Measurements from ENCODE around the gene GRIP2.

Gene GRIP2

DNA sequence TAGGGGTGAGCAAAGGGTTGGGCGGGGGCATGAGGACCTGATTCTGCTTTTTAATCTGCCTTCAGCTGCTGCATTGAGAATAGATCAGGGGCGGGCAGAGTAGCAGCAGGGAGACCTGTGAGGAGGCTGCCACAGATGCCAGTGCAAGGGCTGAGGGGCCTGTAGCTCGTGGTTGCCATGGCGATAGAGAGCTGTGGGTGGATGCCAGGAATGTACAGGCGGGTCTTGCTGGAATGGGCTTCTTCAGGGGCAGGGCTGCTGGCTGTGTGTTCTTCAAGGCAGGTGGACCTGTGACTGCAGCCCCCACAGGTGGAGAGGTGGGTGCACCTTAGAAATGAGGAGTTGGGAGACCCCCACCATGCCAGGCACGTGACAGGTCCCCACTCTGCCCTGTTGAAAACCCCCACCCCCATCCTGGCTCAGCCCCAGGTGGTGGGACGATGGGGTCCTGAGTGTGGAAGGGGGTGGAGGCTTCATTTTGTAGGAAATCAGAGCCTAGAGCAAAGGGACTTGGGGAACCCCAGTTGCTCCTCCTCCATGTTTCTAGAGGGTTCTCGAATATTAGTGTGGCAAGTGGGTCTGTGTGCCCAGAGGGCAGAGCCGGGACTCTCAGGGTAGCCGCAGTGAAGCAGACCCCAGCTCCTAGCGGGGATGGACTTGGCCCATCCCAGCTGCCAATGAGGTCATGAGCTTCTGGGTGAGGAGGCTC lies 99.5 kb downstream of the GRIP2 start:
- Histone ChIP-seq H3K4me3 (ENCODE audit: low read length) (no peak overlapping the region), H3K4me1 (ENCODE audit: insufficient read depth, low read length) (peaks cover 4% of the 10 kb centered on the region; the same call in 1 of the 2 replicates), H3K9ac (ENCODE audit: low read depth, low read length) (no peak overlapping the region), H3K27me3 (ENCODE audit: insufficient read depth, low read length) (no peaks in the 10 kb centered on the region), H3K9me3 (ENCODE audit: insufficient read depth, low read depth, low read length) (no peaks in the 10 kb centered on the region), H3K36me3 (ENCODE audit: insufficient read depth, low read depth, low read length) (peaks cover 14% of the 10 kb centered on the region), H3K27ac (ENCODE audit: low read length) (no peak overlapping the region)

DNA sequence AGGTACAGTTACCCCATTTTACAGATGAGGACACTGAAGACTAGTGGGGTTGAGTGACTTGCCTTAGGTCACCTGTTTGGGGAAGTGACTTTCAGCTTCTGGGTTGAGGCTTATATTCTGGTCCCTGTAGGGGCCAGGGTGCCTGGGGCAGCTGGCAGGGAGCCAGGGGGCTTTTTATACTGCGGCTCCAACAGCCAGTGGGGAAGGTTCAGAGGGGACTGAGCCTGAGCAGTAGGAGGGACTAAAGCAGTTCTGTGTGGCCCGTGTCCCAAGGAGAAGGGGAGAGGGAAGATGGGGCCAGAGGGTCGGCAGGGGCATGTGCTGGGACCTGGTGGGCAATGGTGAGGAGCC lies 100.0 kb downstream of the GRIP2 start:
- Histone ChIP-seq H3K36me3 (ENCODE audit: insufficient read depth, low read depth, low read length) (peaks cover 9% of the 10 kb centered on the region; the same call in 1 of the 2 replicates), H3K27ac (ENCODE audit: low read length) (no peak overlapping the region), H3K27me3 (ENCODE audit: insufficient read depth, low read length) (no peaks in the 10 kb centered on the region), H3K4me3 (ENCODE audit: low read length) (no peak overlapping the region), H3K9me3 (ENCODE audit: insufficient read depth, low read depth, low read length) (no peaks in the 10 kb centered on the region), H3K4me1 (ENCODE audit: insufficient read depth, low read length) (peaks cover 9% of the 10 kb centered on the region), H3K9ac (ENCODE audit: low read depth, low read length) (no peak overlapping the region; the same call in 1 of the 2 replicates)

DNA sequence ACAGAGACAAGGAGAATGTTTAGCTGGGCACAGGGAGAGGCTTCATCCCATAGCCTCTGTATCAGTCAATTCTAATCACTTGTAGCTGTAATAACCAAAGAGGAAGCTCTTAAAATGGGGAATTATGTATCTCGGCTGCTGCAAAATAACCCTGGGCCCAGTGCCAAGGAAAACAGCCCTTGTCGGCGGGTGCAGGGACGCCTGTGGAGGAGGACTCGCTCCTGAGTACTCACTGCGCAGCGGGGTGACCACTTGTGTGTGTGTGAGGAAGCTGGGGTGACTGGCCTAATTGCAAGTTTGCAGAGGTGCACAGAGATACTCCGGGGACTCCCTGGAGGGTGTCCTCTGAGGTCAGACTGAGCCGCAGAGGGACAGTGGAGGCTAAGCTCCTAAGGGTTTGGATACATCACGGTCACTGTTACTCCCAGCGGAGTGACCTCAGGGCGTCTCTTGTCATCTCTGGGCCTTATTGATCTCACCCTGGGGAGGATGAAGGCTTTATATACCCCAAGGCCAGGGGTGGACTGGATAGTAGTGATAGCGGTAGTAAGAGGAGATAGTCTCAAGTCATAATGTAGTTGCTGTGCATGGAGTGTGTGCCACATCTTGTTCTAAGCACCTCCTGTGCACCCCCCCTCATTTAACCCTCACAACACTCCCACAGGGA lies 100.5 kb downstream of the GRIP2 start:
- no peak overlapping the region; the same call in 1 of the 2 replicates for H3K9ac ChIP-seq (ENCODE audit: low read depth, low read length)
- no peaks in the 10 kb centered on the region for H3K27me3 ChIP-seq (ENCODE audit: insufficient read depth, low read length)
- no peak overlapping the region for H3K4me3 ChIP-seq (ENCODE audit: low read length)
- H3K4me1 ChIP-seq (ENCODE audit: insufficient read depth, low read length), result peaks cover 12% of the 10 kb centered on the region
- H3K36me3 ChIP-seq (ENCODE audit: insufficient read depth, low read depth, low read length), result peaks cover 13% of the 10 kb centered on the region; the same call in 1 of the 2 replicates
- no peaks in the 10 kb centered on the region for H3K9me3 ChIP-seq (ENCODE audit: insufficient read depth, low read depth, low read length)
- H3K27ac ChIP-seq (ENCODE audit: low read length), result no peak overlapping the region
